Body of pancreas (tissue), 4 donors: ENCODE measurements around the gene EEFSEC. TPM values are rescaled to one million over a fixed set of nuclear protein-coding genes. Genes with fewer than 3 reads are reported as not detected.

ENCODE experiments used
- ATAC-seq: fragments of 150-250 bp; one replicate; pipeline ENCODE4 v1.9.1; 2016
- DNase-seq, 4 donors: peaks; one replicate each; pipeline ENCODE4 v3.0.0-alpha.2; 2019
- H3K27ac ChIP-seq, 4 donors: fragments of 200-600 bp; sonication (generic); 1 replicate in 3 of 4; 2 replicates in 1 of 4; pipeline versions ENCODE4 v1.5.1 to v1.6.1; 2016 to 2019; ENCODE audit warnings: mild to moderate bottlenecking in 1 of 4, mixed read lengths in 1 of 4, moderate library complexity in 1 of 4
- H3K27me3 ChIP-seq, 2 donors: fragments of 200-600 bp; sonication (generic); one replicate each; pipeline ENCODE4 v1.6.0; 2016; ENCODE audit warnings: mild to moderate bottlenecking in 1 of 2
- H3K36me3 ChIP-seq, 2 donors: fragments of 200-600 bp; sonication (generic); replicated peaks in 1 of 2; 2 replicates each; pipeline ENCODE4 v1.5.1; 2016; ENCODE audit warnings: low read depth in 2 of 2; ENCODE audit not compliant: insufficient read depth in 1 of 2
- H3K4me1 ChIP-seq: fragments of 200-600 bp; sonication (generic); one replicate; pipeline ENCODE4 v1.6.0; 2016
- H3K4me3 ChIP-seq, 2 donors: fragments of 200-600 bp; sonication (generic); 1 replicate in 1 of 2; 2 replicates in 1 of 2; pipeline ENCODE4 v1.5.1; 2016 to 2019
- H3K9me3 ChIP-seq, 3 donors: fragments of 200-600 bp; sonication (generic); 1 replicate in 2 of 3; 2 replicates in 1 of 3; pipeline ENCODE4 v1.5.1; 2016
- POLR2A ChIP-seq, 3 donors: fragments of 450-650 bp; IDR thresholded peaks; one replicate each; pipeline ENCODE4 v1.6.1; 2016; ENCODE audit warnings: antibody characterized with exemption in 3 of 3, mild to moderate bottlenecking in 2 of 3
- WGBS, 2 donors: methylation state at CpG; one replicate each; pipeline ENCODE4 v1.1.5; 2017; 5-methylcytosine and 5-hydroxymethylcytosine counted together
- intact Hi-C: fragments of 100-400 bp; cut with DNase I; formaldehyde crosslinking; loops from one replicate; pipeline ENCODE4 v1.15.1; 2023
- total RNA-seq, 2 donors: library from RNA; depleted of rRNA; stranded (reverse); fragments of >200 nt; gene quantifications; one replicate each; pipeline ENCODE4 v1.1.0, GENCODE V29; 2016
- TF ChIP-seq, protein P1 (sequence below), 7 experiments: fragments of 450-650 bp in 4 of 7; fragments of 200-600 bp in 3 of 7; sonication (generic) in 3 of 7; IDR thresholded peaks; one replicate each; pipeline ENCODE4 v1.5.1; 2016 to 2019; ENCODE audit warnings: antibody characterized with exemption in 7 of 7

Gene EEFSEC
- total RNA-seq, 2 donors from 2014 or later: 8.6 to 33.0 TPM

- TF ChIP-seq, protein P1, sequence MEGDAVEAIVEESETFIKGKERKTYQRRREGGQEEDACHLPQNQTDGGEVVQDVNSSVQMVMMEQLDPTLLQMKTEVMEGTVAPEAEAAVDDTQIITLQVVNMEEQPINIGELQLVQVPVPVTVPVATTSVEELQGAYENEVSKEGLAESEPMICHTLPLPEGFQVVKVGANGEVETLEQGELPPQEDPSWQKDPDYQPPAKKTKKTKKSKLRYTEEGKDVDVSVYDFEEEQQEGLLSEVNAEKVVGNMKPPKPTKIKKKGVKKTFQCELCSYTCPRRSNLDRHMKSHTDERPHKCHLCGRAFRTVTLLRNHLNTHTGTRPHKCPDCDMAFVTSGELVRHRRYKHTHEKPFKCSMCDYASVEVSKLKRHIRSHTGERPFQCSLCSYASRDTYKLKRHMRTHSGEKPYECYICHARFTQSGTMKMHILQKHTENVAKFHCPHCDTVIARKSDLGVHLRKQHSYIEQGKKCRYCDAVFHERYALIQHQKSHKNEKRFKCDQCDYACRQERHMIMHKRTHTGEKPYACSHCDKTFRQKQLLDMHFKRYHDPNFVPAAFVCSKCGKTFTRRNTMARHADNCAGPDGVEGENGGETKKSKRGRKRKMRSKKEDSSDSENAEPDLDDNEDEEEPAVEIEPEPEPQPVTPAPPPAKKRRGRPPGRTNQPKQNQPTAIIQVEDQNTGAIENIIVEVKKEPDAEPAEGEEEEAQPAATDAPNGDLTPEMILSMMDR (IDR thresholded peaks at IDR 0.05): no peak
- TF ChIP-seq POLR2A (IDR thresholded peaks at IDR 0.05): no peak
- Histone ChIP-seq H3K9me3 (no peaks in the 10 kb centered on the region), H3K36me3 (no peaks in the 10 kb centered on the region), H3K4me3 (no peak overlapping the region), H3K4me1 (peaks cover 80% of the 10 kb centered on the region), H3K27ac (peak overlapping the region; percentile 77 to 86 (median 84)), H3K27me3 (no peaks in the 10 kb centered on the region)
- whole genome bisulfite sequencing, 2 donors: 83 to 84% methylated on average over 8 of the region's 8 CpGs
- DNase-seq: no peak
- intact Hi-C loops: no loop called here
- ATAC-seq: no peak
Measured at GRCh38 chr3:128319107-128319506, 165.8 kb downstream of the EEFSEC start.

GRCh38 chr3:128319741-128320141 lies 166.5 kb downstream of the EEFSEC start:
- no peaks in the 10 kb centered on the region for H3K27me3 ChIP-seq
- H3K4me3 ChIP-seq: no peak overlapping the region
- TF ChIP-seq, protein P1 (IDR thresholded peaks at IDR 0.05): peak in 3 of 7 experiments; percentile 9 to 18 (median 13)
- peak in 1 of 3 donors; percentile 29 for TF ChIP-seq POLR2A (IDR thresholded peaks at IDR 0.05)
- no peaks in the 10 kb centered on the region for H3K36me3 ChIP-seq
- WGBS, 2 donors: 19 to 35% methylated on average over 2 to 6 of the region's 6 CpGs
- ATAC-seq (peak; percentile 62), DNase-seq (peak; percentile 71 to 90 (median 86))
- no peaks in the 10 kb centered on the region for H3K9me3 ChIP-seq
- H3K27ac ChIP-seq: peak overlapping the region; percentile 77 to 86 (median 84)
- peaks cover 86% of the 10 kb centered on the region for H3K4me1 ChIP-seq
- intact Hi-C loops: no loop called here

- ATAC-seq (no peak), DNase-seq (no peak)
- 83 to 88% methylated on average over 6 to 8 of the region's 8 CpGs for WGBS, 2 donors
- no peaks in the 10 kb centered on the region for H3K27me3 ChIP-seq
- peak overlapping the region; percentile 75 to 88 (median 85) for H3K27ac ChIP-seq
- no peaks in the 10 kb centered on the region for H3K36me3 ChIP-seq
- H3K4me3 ChIP-seq: no peak overlapping the region
- H3K9me3 ChIP-seq: no peaks in the 10 kb centered on the region
- H3K4me1 ChIP-seq: peaks cover 93% of the 10 kb centered on the region
- intact Hi-C loops: no loop called here
- no peak for TF ChIP-seq POLR2A (IDR thresholded peaks at IDR 0.05)
- TF ChIP-seq, protein P1 (IDR thresholded peaks at IDR 0.05): no peak
Measured at GRCh38 chr3:128320551-128321340, 167.5 kb downstream of the EEFSEC start.

GRCh38 chr3:128321418-128321817 lies 168.1 kb downstream of the EEFSEC start:
- H3K27ac ChIP-seq: peak overlapping the region; percentile 75 to 88 (median 85)
- no peaks in the 10 kb centered on the region for H3K36me3 ChIP-seq
- no peaks in the 10 kb centered on the region for H3K9me3 ChIP-seq
- intact Hi-C loops: no loop called here
- H3K4me3 ChIP-seq: no peak overlapping the region
- peaks cover 90% of the 10 kb centered on the region for H3K4me1 ChIP-seq
- TF ChIP-seq POLR2A (IDR thresholded peaks at IDR 0.05): no peak
- TF ChIP-seq, protein P1 (IDR thresholded peaks at IDR 0.05): no peak
- DNase-seq (no peak), ATAC-seq (no peak)
- 82 to 90% methylated on average over 4 of the region's 4 CpGs for WGBS, 2 donors
- no peaks in the 10 kb centered on the region for H3K27me3 ChIP-seq
